H1 (cell line): ENCODE data around the gene MVD. TPM values are rescaled to one million over a fixed set of nuclear protein-coding genes. Genes with fewer than 3 reads are reported as not detected.

ENCODE experiments used
- ASH2L ChIP-seq: fragments of 200-600, 300-600 bp; sonication (generic); IDR thresholded peaks from one replicate; pipeline ENCODE4 v1.7.1; 2017; ENCODE audit warnings: low read length
- CEBPB ChIP-seq: IDR thresholded peaks from 2 replicates; pipeline ENCODE4 v1.6.1; 2012; ENCODE audit warnings: low read depth, low read length
- HDAC6 ChIP-seq: IDR thresholded peaks from one replicate; pipeline ENCODE4 v1.7.1; 2012; ENCODE audit warnings: low read depth, mild to moderate bottlenecking, inconsistent platforms, low read length, moderate library complexity
- MAX ChIP-seq: IDR thresholded peaks from 2 replicates; pipeline ENCODE4 v1.6.1; 2012; ENCODE audit warnings: inconsistent platforms
- NANOG ChIP-seq: IDR thresholded peaks from 2 replicates; pipeline ENCODE4 v1.6.1; 2011; ENCODE audit warnings: low read length, low read depth, mild to moderate bottlenecking, inconsistent platforms; ENCODE audit not compliant: insufficient read depth, poor library complexity, severe bottlenecking
- polyA plus RNA-seq, 7 experiments: library from polyadenylated mRNA; depleted of rRNA in 3 of 7; stranded (reverse) in 5 of 7; unstranded in 2 of 7; fragments of >200 nt in 5 of 7; fragments of 200-250 nt in 2 of 7; gene quantifications; 1 replicate in 5 of 7; 2 replicates in 1 of 7; 4 replicates in 1 of 7; pipeline versions ENCODE4 v1.2.1 to v1.2.3, GENCODE V29; 2011 to 2013; ENCODE audit warnings: missing spikeins in 2 of 7, mixed read lengths in 2 of 7
- total RNA-seq: library from RNA; stranded (reverse); fragmentation: NEBNext Ultra II Directional; extraction: Animal tissue kit (Norgen Biotek cat#: 25700); gene quantifications from 2 replicates; pipeline ENCODE4 v1.2.1, GENCODE V29; 2021
- TF ChIP-seq, protein P1 (sequence below): fragments of 300-600 bp; sonication (generic); IDR thresholded peaks from 2 replicates; pipeline ENCODE4 v1.7.1; 2012; ENCODE audit warnings: low read length, moderate library complexity, mild to moderate bottlenecking, inconsistent platforms; ENCODE audit not compliant: insufficient replicate concordance
- TF ChIP-seq, protein P2 (sequence below), 3 experiments: IDR thresholded peaks; 1 replicate in 2 of 3; 2 replicates in 1 of 3; pipeline versions ENCODE4 v1.5.1 to v1.6.1; 2011; ENCODE audit warnings: low read length in 3 of 3, mild to moderate bottlenecking in 3 of 3, inconsistent platforms in 2 of 3, low read depth in 1 of 3, moderate library complexity in 1 of 3; ENCODE audit not compliant: insufficient read depth in 1 of 3; ENCODE audit errors: control extremely low read depth in 1 of 3

MVD gene
- total and polyA plus RNA-seq, 2 of the 8 experiments (the other 6 are each of a cell fraction or from before 2014, with no cell fraction given): 47.2 to 77.3 TPM

- TF ChIP-seq NANOG (no peak), ASH2L (no peak), MAX (no peak), HDAC6 (no peak), CEBPB (no peak)
- TF ChIP-seq, protein P1, sequence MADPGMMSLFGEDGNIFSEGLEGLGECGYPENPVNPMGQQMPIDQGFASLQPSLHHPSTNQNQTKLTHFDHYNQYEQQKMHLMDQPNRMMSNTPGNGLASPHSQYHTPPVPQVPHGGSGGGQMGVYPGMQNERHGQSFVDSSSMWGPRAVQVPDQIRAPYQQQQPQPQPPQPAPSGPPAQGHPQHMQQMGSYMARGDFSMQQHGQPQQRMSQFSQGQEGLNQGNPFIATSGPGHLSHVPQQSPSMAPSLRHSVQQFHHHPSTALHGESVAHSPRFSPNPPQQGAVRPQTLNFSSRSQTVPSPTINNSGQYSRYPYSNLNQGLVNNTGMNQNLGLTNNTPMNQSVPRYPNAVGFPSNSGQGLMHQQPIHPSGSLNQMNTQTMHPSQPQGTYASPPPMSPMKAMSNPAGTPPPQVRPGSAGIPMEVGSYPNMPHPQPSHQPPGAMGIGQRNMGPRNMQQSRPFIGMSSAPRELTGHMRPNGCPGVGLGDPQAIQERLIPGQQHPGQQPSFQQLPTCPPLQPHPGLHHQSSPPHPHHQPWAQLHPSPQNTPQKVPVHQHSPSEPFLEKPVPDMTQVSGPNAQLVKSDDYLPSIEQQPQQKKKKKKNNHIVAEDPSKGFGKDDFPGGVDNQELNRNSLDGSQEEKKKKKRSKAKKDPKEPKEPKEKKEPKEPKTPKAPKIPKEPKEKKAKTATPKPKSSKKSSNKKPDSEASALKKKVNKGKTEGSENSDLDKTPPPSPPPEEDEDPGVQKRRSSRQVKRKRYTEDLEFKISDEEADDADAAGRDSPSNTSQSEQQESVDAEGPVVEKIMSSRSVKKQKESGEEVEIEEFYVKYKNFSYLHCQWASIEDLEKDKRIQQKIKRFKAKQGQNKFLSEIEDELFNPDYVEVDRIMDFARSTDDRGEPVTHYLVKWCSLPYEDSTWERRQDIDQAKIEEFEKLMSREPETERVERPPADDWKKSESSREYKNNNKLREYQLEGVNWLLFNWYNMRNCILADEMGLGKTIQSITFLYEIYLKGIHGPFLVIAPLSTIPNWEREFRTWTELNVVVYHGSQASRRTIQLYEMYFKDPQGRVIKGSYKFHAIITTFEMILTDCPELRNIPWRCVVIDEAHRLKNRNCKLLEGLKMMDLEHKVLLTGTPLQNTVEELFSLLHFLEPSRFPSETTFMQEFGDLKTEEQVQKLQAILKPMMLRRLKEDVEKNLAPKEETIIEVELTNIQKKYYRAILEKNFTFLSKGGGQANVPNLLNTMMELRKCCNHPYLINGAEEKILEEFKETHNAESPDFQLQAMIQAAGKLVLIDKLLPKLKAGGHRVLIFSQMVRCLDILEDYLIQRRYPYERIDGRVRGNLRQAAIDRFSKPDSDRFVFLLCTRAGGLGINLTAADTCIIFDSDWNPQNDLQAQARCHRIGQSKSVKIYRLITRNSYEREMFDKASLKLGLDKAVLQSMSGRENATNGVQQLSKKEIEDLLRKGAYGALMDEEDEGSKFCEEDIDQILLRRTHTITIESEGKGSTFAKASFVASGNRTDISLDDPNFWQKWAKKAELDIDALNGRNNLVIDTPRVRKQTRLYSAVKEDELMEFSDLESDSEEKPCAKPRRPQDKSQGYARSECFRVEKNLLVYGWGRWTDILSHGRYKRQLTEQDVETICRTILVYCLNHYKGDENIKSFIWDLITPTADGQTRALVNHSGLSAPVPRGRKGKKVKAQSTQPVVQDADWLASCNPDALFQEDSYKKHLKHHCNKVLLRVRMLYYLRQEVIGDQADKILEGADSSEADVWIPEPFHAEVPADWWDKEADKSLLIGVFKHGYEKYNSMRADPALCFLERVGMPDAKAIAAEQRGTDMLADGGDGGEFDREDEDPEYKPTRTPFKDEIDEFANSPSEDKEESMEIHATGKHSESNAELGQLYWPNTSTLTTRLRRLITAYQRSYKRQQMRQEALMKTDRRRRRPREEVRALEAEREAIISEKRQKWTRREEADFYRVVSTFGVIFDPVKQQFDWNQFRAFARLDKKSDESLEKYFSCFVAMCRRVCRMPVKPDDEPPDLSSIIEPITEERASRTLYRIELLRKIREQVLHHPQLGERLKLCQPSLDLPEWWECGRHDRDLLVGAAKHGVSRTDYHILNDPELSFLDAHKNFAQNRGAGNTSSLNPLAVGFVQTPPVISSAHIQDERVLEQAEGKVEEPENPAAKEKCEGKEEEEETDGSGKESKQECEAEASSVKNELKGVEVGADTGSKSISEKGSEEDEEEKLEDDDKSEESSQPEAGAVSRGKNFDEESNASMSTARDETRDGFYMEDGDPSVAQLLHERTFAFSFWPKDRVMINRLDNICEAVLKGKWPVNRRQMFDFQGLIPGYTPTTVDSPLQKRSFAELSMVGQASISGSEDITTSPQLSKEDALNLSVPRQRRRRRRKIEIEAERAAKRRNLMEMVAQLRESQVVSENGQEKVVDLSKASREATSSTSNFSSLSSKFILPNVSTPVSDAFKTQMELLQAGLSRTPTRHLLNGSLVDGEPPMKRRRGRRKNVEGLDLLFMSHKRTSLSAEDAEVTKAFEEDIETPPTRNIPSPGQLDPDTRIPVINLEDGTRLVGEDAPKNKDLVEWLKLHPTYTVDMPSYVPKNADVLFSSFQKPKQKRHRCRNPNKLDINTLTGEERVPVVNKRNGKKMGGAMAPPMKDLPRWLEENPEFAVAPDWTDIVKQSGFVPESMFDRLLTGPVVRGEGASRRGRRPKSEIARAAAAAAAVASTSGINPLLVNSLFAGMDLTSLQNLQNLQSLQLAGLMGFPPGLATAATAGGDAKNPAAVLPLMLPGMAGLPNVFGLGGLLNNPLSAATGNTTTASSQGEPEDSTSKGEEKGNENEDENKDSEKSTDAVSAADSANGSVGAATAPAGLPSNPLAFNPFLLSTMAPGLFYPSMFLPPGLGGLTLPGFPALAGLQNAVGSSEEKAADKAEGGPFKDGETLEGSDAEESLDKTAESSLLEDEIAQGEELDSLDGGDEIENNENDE: no peak
- TF ChIP-seq, protein P2, sequence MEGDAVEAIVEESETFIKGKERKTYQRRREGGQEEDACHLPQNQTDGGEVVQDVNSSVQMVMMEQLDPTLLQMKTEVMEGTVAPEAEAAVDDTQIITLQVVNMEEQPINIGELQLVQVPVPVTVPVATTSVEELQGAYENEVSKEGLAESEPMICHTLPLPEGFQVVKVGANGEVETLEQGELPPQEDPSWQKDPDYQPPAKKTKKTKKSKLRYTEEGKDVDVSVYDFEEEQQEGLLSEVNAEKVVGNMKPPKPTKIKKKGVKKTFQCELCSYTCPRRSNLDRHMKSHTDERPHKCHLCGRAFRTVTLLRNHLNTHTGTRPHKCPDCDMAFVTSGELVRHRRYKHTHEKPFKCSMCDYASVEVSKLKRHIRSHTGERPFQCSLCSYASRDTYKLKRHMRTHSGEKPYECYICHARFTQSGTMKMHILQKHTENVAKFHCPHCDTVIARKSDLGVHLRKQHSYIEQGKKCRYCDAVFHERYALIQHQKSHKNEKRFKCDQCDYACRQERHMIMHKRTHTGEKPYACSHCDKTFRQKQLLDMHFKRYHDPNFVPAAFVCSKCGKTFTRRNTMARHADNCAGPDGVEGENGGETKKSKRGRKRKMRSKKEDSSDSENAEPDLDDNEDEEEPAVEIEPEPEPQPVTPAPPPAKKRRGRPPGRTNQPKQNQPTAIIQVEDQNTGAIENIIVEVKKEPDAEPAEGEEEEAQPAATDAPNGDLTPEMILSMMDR (IDR thresholded peaks at IDR 0.05; ENCODE audit: control extremely low read depth in 1 of 3, insufficient read depth in 1 of 3, low read depth in 1 of 3, low read length in 3 of 3): no peak
Observed at GRCh38 chr16:88681709-88682451, 19.0 kb upstream of the MVD start (continued).
